HCT116 (cell line): ENCODE measurements around the gene SCFD2.

Experiments used
- CEBPB ChIP-seq: IDR thresholded peaks from 2 replicates; pipeline ENCODE4 v1.6.1; 2012; ENCODE audit warnings: low read depth
- EZH2phosphoT487 ChIP-seq: fragments of 200-600 bp; IDR thresholded peaks from 2 replicates; pipeline ENCODE4 v1.6.1; 2018; ENCODE audit warnings: antibody characterized with exemption, borderline replicate concordance
- FOSL1 ChIP-seq: IDR thresholded peaks from 2 replicates; pipeline ENCODE4 v1.6.1; 2012; ENCODE audit warnings: low read depth
- POLR2A ChIP-seq: IDR thresholded peaks from 2 replicates; pipeline ENCODE4 v1.7.0; 2011; ENCODE audit warnings: borderline replicate concordance; ENCODE audit not compliant: insufficient read depth, insufficient read length; ENCODE audit errors: extremely low read depth
- POLR2AphosphoS5 ChIP-seq: IDR thresholded peaks from 2 replicates; pipeline ENCODE4 v1.6.1; 2011; ENCODE audit warnings: mild to moderate bottlenecking, low read depth, low read length, moderate library complexity
- TF ChIP-seq, protein P1 (sequence below), 3 experiments: fragments of 200-600 bp in 1 of 3; sonication (generic) in 1 of 3; IDR thresholded peaks in 2 of 3; conservative IDR thresholded peaks in 1 of 3; 2 replicates each; pipeline ENCODE4 v1.5.1; 2012 to 2017; ENCODE audit warnings: low read depth in 2 of 3, low read length in 2 of 3, antibody characterized with exemption in 1 of 3, borderline replicate concordance in 1 of 3, control low read depth in 1 of 3, mild to moderate bottlenecking in 1 of 3, mixed read lengths in 1 of 3, mixed run types in 1 of 3, moderate library complexity in 1 of 3; ENCODE audit not compliant: insufficient read depth in 1 of 3
- TF ChIP-seq, protein P2 (sequence below): IDR thresholded peaks from 2 replicates; pipeline ENCODE4 v1.6.1; 2012; ENCODE audit warnings: low read depth

- TF ChIP-seq, protein P1, sequence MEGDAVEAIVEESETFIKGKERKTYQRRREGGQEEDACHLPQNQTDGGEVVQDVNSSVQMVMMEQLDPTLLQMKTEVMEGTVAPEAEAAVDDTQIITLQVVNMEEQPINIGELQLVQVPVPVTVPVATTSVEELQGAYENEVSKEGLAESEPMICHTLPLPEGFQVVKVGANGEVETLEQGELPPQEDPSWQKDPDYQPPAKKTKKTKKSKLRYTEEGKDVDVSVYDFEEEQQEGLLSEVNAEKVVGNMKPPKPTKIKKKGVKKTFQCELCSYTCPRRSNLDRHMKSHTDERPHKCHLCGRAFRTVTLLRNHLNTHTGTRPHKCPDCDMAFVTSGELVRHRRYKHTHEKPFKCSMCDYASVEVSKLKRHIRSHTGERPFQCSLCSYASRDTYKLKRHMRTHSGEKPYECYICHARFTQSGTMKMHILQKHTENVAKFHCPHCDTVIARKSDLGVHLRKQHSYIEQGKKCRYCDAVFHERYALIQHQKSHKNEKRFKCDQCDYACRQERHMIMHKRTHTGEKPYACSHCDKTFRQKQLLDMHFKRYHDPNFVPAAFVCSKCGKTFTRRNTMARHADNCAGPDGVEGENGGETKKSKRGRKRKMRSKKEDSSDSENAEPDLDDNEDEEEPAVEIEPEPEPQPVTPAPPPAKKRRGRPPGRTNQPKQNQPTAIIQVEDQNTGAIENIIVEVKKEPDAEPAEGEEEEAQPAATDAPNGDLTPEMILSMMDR (IDR thresholded peaks at IDR 0.05 in 2 of 3, conservative IDR thresholded peaks at IDR 0.05 in 1 of 3; ENCODE audit: borderline replicate concordance in 1 of 3, insufficient read depth in 1 of 3, low read depth in 2 of 3, low read length in 2 of 3): no peak
- no peak for TF ChIP-seq POLR2A
- no peak for TF ChIP-seq POLR2AphosphoS5
- no peak for TF ChIP-seq FOSL1
- TF ChIP-seq EZH2phosphoT487: no peak
- TF ChIP-seq, protein P2, sequence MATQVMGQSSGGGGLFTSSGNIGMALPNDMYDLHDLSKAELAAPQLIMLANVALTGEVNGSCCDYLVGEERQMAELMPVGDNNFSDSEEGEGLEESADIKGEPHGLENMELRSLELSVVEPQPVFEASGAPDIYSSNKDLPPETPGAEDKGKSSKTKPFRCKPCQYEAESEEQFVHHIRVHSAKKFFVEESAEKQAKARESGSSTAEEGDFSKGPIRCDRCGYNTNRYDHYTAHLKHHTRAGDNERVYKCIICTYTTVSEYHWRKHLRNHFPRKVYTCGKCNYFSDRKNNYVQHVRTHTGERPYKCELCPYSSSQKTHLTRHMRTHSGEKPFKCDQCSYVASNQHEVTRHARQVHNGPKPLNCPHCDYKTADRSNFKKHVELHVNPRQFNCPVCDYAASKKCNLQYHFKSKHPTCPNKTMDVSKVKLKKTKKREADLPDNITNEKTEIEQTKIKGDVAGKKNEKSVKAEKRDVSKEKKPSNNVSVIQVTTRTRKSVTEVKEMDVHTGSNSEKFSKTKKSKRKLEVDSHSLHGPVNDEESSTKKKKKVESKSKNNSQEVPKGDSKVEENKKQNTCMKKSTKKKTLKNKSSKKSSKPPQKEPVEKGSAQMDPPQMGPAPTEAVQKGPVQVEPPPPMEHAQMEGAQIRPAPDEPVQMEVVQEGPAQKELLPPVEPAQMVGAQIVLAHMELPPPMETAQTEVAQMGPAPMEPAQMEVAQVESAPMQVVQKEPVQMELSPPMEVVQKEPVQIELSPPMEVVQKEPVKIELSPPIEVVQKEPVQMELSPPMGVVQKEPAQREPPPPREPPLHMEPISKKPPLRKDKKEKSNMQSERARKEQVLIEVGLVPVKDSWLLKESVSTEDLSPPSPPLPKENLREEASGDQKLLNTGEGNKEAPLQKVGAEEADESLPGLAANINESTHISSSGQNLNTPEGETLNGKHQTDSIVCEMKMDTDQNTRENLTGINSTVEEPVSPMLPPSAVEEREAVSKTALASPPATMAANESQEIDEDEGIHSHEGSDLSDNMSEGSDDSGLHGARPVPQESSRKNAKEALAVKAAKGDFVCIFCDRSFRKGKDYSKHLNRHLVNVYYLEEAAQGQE: no peak
- no peak for TF ChIP-seq CEBPB
Measured at GRCh38 chr4:52869196-52869595, 496.7 kb downstream of the SCFD2 start.
